GM18909 (cell line): Measurements from ENCODE around the gene TREML2.

Experiments used
- ATAC-seq: cut with Tn5 transposase; IDR thresholded peaks from one replicate; pipeline ENCODE4 v1.9.1; 2021; ENCODE audit warnings: mild to moderate bottlenecking; ENCODE audit not compliant: unreplicated experiment, poor library complexity

Gene TREML2

GRCh38 chr6:41155132-41155805 lies 45.7 kb downstream of the TREML2 start:
- ATAC-seq, result no peak

DNA sequence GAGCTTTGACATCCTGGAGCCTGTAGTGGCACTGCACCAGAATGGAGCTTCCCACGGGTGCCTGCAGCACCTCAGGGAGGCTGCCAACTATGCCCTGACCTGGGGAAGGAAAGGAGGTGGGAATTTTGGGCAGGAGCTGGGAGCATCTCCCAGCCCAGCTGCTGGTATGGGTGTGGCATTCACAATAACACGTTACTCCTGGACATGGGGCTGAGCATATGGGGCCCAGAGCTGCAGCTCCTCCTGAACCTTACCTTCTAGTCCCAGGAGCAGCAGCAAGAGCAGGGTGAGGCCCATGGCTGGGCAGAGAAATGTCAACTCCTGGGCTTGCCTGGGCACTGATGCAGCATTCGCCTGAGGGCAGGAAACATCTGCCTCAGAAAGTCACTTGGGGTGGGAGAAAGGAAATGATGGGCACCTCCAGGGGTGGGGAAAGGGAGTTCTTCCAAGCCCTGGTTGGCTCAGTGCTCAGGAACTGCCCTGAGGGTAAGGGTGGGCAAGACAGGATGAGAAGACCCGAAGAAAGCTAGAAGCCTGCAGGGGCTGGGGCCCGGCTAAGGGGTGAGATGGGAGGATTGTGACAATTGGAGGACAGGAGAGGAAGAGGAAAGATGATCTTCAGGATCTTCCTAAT lies 46.8 kb downstream of the TREML2 start, which contains the start of gene TREML1:
TSS of gene TREML1 (minus strand) at position 356 of the 634 bp plus-strand sequence. CDS start at position 297, 59 bp downstream.
- no peak for ATAC-seq

DNA sequence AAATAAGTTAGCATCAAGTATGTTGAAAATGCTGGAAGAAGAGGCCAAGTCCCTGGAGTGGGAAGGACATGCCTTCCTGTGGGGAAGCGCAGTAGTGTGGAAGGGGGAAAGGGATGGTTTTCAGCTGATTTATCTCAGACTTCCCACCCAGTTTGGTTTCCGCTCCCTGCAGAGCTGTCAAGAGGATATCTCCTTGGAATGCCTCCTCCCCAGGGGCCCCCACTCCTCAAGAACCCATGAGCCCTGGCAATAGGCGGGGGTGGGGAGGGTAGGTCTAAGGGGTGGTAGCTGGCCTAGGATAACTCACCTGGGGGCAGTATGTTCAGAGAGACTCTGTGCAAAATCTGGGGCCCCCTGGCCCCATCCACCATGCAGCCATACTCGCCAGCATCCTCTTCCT lies 47.5 kb downstream of the TREML2 start:
- ATAC-seq, result no peak

- no peak for ATAC-seq
Measured at GRCh38 chr6:41150671-41151070, 50.3 kb downstream of the TREML2 start.

DNA sequence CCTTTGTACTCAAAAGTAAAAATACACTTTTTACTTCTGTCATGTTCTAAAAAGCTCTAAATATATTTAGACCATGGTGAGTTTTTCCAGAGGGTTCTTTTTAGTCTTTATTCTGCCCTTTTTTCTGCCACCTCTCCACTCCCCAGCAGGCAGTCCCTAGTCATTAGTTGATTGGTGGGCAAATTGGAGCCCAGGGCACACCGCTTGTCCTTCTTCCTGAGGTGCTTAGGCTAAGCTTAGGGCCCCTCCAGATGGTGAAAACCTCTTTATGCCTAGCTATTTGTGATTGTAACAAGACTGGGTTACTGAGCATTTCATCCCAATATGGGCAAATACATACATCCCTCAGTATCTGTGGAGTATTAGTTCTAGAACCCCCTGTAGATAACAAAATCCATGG lies 53.0 kb downstream of the TREML2 start:
- no peak for ATAC-seq
